B cell (primary cell): ENCODE results near the gene TCEA3. TPM values are rescaled to one million over a fixed set of nuclear protein-coding genes. Genes with fewer than 3 reads are reported as not detected.
A peak's percentile ranks its signal among the peaks of the same experiment; 100 is the strongest.

ENCODE experiments used
- ATAC-seq: fragments of 200-7000 bp; cut with Tn5 transposase; one replicate; pipeline ENCODE4 v1.10.0; 2021; ENCODE audit warnings: low read depth, mild to moderate bottlenecking, moderate number of reproducible peaks, moderate library complexity
- CTCF ChIA-PET: fragments of 350-600 bp; sonication (Branson Sonifier 250); formaldehyde crosslinking; loops from one replicate; lab custom pipeline; 2021; ENCODE audit warnings: antibody characterized with exemption, inconsistent platforms; lab: Charles Lee
- POLR2A ChIA-PET: fragments of 350-600 bp; sonication (Branson Sonifier 250); formaldehyde crosslinking; loops from one replicate; lab custom pipeline; 2021; ENCODE audit warnings: antibody characterized with exemption; lab: Charles Lee
- DNase-seq: peaks from one replicate; pipeline ENCODE4 v3.0.0; 2013
- H2AFZ ChIP-seq: 2 replicates; pipeline ENCODE4 v1.6.1; 2012; ENCODE audit warnings: mild to moderate bottlenecking, low read depth, low read length; ENCODE audit not compliant: insufficient read depth, poor library complexity, severe bottlenecking
- H3K27ac ChIP-seq, 2 donors: 1 replicate in 1 of 2; 2 replicates in 1 of 2; pipeline ENCODE4 v1.5.1; 2012 to 2013; ENCODE audit warnings: low read length in 2 of 2, mild to moderate bottlenecking in 2 of 2, moderate library complexity in 1 of 2
- H3K27me3 ChIP-seq, 4 experiments: fragments of 200-600 bp in 1 of 4; sonication (generic) in 1 of 4; replicated peaks in 1 of 4; 1 replicate in 2 of 4; 2 replicates in 2 of 4; pipeline versions ENCODE4 v1.6.1 to v1.7.0; 2013 to 2016; ENCODE audit warnings: low read length in 3 of 4, mild to moderate bottlenecking in 2 of 4, mixed read lengths in 1 of 4, moderate library complexity in 1 of 4; ENCODE audit not compliant: insufficient read depth in 4 of 4, control insufficient read depth in 3 of 4; ENCODE audit errors: control extremely low read depth in 1 of 4
- H3K36me3 ChIP-seq, 2 experiments: replicated peaks in 1 of 2; 1 replicate in 1 of 2; 2 replicates in 1 of 2; pipeline versions ENCODE4 v1.6.1 to v1.7.1; 2013; ENCODE audit warnings: low read length in 1 of 2; ENCODE audit not compliant: insufficient read depth in 2 of 2, control insufficient read depth in 1 of 2; ENCODE audit errors: control extremely low read depth in 1 of 2, extremely low read depth in 1 of 2
- H3K4me1 ChIP-seq, 2 donors: fragments of 200-600 bp in 1 of 2; sonication (generic) in 1 of 2; 1 replicate in 1 of 2; 2 replicates in 1 of 2; pipeline versions ENCODE4 v1.5.1 to v1.6.1; 2013 to 2017; ENCODE audit warnings: low read length in 2 of 2; ENCODE audit not compliant: control insufficient read depth in 2 of 2, insufficient read depth in 2 of 2
- H3K4me2 ChIP-seq: replicated peaks from 2 replicates; pipeline ENCODE3; 2012; ENCODE audit warnings: mild to moderate bottlenecking, low read depth, low read length; ENCODE audit not compliant: poor library complexity, severe bottlenecking
- H3K4me3 ChIP-seq, 5 experiments: fragments of 200-600 bp in 1 of 5; sonication (generic) in 1 of 5; 1 replicate in 3 of 5; 2 replicates in 2 of 5; pipeline versions ENCODE4 v1.5.1 to v1.7.0; 2011 to 2016; ENCODE audit warnings: low read length in 4 of 5, mild to moderate bottlenecking in 4 of 5, low read depth in 2 of 5, control low read depth in 1 of 5, moderate library complexity in 1 of 5; ENCODE audit not compliant: insufficient read depth in 1 of 5; ENCODE audit errors: control extremely low read depth in 1 of 5, extremely low read depth in 1 of 5
- H3K79me2 ChIP-seq: fragments of 200-600 bp; sonication (generic); one replicate; pipeline ENCODE4 v1.6.0; 2016; ENCODE audit warnings: low read length; ENCODE audit not compliant: control insufficient read depth, insufficient read depth
- H3K9ac ChIP-seq: fragments of 200-600 bp; sonication (generic); 2 replicates; pipeline ENCODE4 v1.6.1; 2017; ENCODE audit warnings: mild to moderate bottlenecking, low read length, moderate library complexity
- H3K9me3 ChIP-seq, 3 donors: one replicate each; pipeline versions ENCODE4 v1.6.1 to v1.7.1; 2013; ENCODE audit warnings: low read length in 2 of 3; ENCODE audit not compliant: control insufficient read depth in 2 of 3, insufficient read depth in 1 of 3; ENCODE audit errors: control extremely low read depth in 1 of 3
- H4K20me1 ChIP-seq: 2 replicates; pipeline ENCODE4 v1.6.0; 2012; ENCODE audit warnings: mild to moderate bottlenecking, low read length; ENCODE audit not compliant: insufficient read depth, control insufficient read depth, poor library complexity, severe bottlenecking
- H3K27ac Mint-ChIP-seq: one replicate; pipeline ENCODE4 v1.8.0; 2021; ENCODE audit warnings: mixed read lengths
- H3K27me3 Mint-ChIP-seq: one replicate; pipeline ENCODE4 v1.8.0; 2021; ENCODE audit warnings: mixed read lengths
- H3K4me1 Mint-ChIP-seq: one replicate; pipeline ENCODE4 v1.8.0; 2021; ENCODE audit warnings: mixed read lengths
- H3K4me3 Mint-ChIP-seq: one replicate; pipeline ENCODE4 v1.8.0; 2021; ENCODE audit warnings: mixed read lengths
- H3K9me3 Mint-ChIP-seq: one replicate; pipeline ENCODE4 v1.8.0; 2022; ENCODE audit warnings: mixed read lengths; ENCODE audit not compliant: insufficient read depth
- CTCF ChIP-seq: fragments of 200-600 bp; IDR thresholded peaks from one replicate; pipeline ENCODE4 v1.8.0; 2022; ENCODE audit warnings: antibody characterized with exemption, mild to moderate bottlenecking
- EZH2 ChIP-seq: IDR thresholded peaks from 2 replicates; pipeline ENCODE4 v1.6.1; 2012; ENCODE audit warnings: borderline replicate concordance, low read depth, mild to moderate bottlenecking, moderate library complexity, low read length; ENCODE audit not compliant: insufficient read depth, poor library complexity, severe bottlenecking
- WGBS: methylation state at CpG from one replicate; pipeline ENCODE4 v1.1.5; 2013; ENCODE audit warnings: missing lambda C conversion rate; ENCODE audit not compliant: insufficient coverage; 5-methylcytosine and 5-hydroxymethylcytosine counted together
- intact Hi-C: fragments of 100-400 bp; cut with micrococcal nuclease; formaldehyde crosslinking; loops from one replicate; pipeline ENCODE4 v1.10.0; 2022
- polyA plus RNA-seq: library from polyadenylated mRNA; depleted of rRNA; stranded (reverse); fragments of >200 nt; gene quantifications from 2 replicates; pipeline ENCODE4 v1.2.3, GENCODE V29; 2012
- total RNA-seq, 2 donors: library from RNA; stranded (reverse); fragments of 120-200 nt in 1 of 2; gene quantifications; 1 replicate in 1 of 2; 2 replicates in 1 of 2; pipeline versions ENCODE4 v1.2.3 to v1.2.4, GENCODE V29; 2013 to 2022

TCEA3 gene
- total and polyA plus RNA-seq, 2 donors (not counting 1 experiment from before 2014, with no cell fraction given) = 0.22 TPM; not detected in 1

DNA sequence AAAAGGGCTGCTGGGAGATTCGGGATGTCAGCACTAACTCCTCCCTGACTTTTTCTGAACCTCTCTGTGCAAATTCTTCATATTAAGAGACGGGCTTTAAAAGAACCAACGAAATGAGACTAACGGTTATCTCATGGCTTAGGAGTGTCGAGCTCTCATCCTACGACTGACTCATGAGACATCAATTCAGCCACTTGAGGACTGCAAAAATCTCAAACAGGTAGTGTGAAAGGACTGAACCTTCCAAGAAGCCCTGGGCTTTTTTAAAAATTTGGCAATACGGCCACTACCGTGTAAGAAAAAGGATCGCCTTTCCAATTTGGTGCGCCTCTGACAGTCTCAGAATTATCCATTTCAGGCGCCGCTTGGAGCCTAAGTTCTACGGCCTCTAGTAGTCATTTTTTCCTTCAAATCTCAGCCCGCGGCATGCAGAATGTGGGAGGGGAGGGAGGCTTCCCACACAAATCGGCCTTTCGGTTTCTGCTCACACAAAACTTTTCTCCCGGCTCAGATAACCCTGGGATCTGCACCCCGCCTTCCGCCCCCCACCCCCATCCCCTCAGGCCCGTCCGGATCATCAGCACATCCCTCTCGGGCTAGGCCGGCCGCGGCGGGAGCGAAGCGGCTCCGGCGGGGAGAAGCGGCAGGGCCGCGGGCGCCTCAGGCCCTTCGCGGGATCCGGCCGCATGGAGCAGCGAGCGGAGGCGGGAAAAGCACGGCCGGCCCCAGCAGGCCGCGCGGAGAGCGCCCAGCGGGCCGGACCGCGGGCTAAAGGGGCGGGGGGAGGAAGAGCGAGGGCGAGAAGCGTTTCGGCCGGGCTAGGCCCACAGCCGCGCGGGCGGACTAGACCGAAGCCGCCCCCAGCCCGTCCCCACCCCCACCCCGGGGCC lies 81.1 kb downstream of the TCEA3 start:
- DNase-seq = no peak
- peak overlapping the region; percentile 78 for H3K4me2 ChIP-seq
- peak overlapping the region; percentile 93 for H2AFZ ChIP-seq
- ATAC-seq = no peak
- Mint-ChIP-seq H3K27me3 (no peaks in the 10 kb centered on the region), H3K27ac (peak overlapping the region; percentile 88), H3K4me3 (peak overlapping the region; percentile 96), H3K9me3 (no peaks in the 10 kb centered on the region), H3K4me1 (peaks cover 46% of the 10 kb centered on the region)
- H3K4me1 ChIP-seq = peaks cover 24 to 45% of the 10 kb centered on the region in 2 donors
- H3K9me3 ChIP-seq = no peaks in the 10 kb centered on the region
- POLR2A ChIA-PET = interaction anchor here (0.8 to 2.1 kb wide), 8 partner anchors 10 to 348 kb away, joined by 3 to 53 read pairs (median 4); partner anchors contain the start of genes LUZP1 and RPL11
- H3K9ac ChIP-seq = peak overlapping the region; percentile 85
- peak overlapping the region; percentile 65 to 92 for H3K27ac ChIP-seq
- TF ChIP-seq CTCF = no peak
- no peak for TF ChIP-seq EZH2
- peaks cover 0 to 2% of the 10 kb centered on the region in 2 experiments for H3K36me3 ChIP-seq
- H3K27me3 ChIP-seq = no peaks in the 10 kb centered on the region
- CTCF ChIA-PET = interaction anchor here (0.7 to 2.1 kb wide), 5 partner anchors 9 to 208 kb away, joined by 4 to 12 read pairs (median 4); no protein-coding TSS in a partner anchor
- H3K79me2 ChIP-seq = peaks cover 56% of the 10 kb centered on the region
- H3K4me3 ChIP-seq = peak overlapping the region; percentile 71 to 92 (median 85)
- whole genome bisulfite sequencing = 0% methylated on average over 47 of the region's 66 CpGs
- H4K20me1 ChIP-seq = peaks cover 39% of the 10 kb centered on the region
- intact Hi-C loops = loop anchor here (1.0 to 2.0 kb wide), 3 partner anchors 25 to 141 kb away; partner anchors contain the start of gene ASAP3
